Measurements from ENCODE around the gene ELOVL6.

GRCh38 chr4:110200689-110201088 lies 2.3 kb upstream of the ELOVL6 start:
- TF ChIP-seq CTCF (IDR thresholded peaks at IDR 0.05 in 8 of 11, conservative IDR thresholded peaks at IDR 0.05 in 3 of 11) (no peak), POLR2AphosphoS5 (IDR thresholded peaks at IDR 0.05) (no peak)

All from spleen (tissue), 7 donors.